ENCODE results near the gene HOXC9. TPM values are rescaled to one million over a fixed set of nuclear protein-coding genes. Genes with fewer than 3 reads are reported as not detected.

The HOXC9 gene
- total and polyA plus RNA-seq, 8 donors: 0.08 TPM; not detected in 7

DNA sequence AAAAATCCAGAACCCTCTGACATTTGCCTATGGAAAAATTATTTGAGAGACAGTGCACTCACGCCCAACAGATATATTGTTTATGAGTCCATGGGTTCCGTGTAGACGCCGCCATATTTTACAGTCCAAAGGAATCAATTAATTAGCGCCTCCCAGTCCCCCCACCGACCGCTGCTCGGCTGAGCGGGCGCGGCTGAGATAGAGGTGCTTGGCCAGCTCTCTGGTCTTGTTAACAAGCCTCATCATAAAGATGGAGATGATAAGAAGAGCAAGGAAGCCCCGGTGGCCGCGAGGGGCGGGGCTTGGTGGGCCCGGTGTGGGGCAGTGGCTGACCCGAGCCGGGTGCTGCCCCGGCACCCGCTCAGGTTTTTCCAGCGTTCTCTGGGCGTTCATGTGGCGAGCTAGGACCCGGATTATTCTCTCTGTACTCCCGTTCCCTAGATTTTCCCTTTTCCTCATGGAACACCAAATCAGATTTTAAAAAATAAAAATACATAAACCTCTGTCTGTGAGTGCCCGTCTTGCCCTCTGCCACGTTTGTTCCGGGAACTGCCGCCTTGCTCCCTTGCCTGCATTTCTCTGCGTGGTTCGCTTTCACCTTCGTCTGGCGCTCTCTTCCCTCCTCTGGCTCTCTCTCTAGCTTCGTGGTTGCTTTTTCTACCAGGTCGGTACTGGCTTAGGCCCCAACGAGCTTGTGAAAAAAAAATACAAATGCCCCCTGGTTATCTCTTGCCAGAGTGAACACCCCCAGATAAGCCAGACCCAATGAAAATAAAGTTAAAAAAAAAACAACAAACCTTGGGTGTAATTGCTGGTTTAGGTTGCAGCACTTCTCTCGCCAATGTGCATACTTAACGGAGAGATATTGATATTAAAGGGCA, 36.3 kb upstream of the HOXC9 start:
- peaks cover 8 to 46% (median 33%) of the 10 kb centered on the region in 4 donors for H3K4me1 ChIP-seq
- peaks cover 80 to 100% (median 100%) of the 10 kb centered on the region in 3 donors for H3K27me3 ChIP-seq
- TF ChIP-seq, protein P1, sequence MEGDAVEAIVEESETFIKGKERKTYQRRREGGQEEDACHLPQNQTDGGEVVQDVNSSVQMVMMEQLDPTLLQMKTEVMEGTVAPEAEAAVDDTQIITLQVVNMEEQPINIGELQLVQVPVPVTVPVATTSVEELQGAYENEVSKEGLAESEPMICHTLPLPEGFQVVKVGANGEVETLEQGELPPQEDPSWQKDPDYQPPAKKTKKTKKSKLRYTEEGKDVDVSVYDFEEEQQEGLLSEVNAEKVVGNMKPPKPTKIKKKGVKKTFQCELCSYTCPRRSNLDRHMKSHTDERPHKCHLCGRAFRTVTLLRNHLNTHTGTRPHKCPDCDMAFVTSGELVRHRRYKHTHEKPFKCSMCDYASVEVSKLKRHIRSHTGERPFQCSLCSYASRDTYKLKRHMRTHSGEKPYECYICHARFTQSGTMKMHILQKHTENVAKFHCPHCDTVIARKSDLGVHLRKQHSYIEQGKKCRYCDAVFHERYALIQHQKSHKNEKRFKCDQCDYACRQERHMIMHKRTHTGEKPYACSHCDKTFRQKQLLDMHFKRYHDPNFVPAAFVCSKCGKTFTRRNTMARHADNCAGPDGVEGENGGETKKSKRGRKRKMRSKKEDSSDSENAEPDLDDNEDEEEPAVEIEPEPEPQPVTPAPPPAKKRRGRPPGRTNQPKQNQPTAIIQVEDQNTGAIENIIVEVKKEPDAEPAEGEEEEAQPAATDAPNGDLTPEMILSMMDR (IDR thresholded peaks at IDR 0.05): no peak
- no peak for TF ChIP-seq POLR2A (IDR thresholded peaks at IDR 0.05)
- TF ChIP-seq EP300 (IDR thresholded peaks at IDR 0.05): no peak
- TF ChIP-seq POLR2AphosphoS5 (IDR thresholded peaks at IDR 0.05): no peak
- H3K27ac ChIP-seq: no peak overlapping the region
- intact Hi-C loops (cut with DNase I; ENCODE audit: low total_unique reads): no loop called here
- no peak overlapping the region for H3K4me3 ChIP-seq
- H3K36me3 ChIP-seq: no peaks in the 10 kb centered on the region
- DNase-seq: no peak
- H3K9me3 ChIP-seq: peaks cover 0 to 4% (median 0%) of the 10 kb centered on the region in 4 donors
- 10 to 12% (median 10%) methylated on average over 38 of the region's 38 CpGs for WGBS, 5 donors

DNA sequence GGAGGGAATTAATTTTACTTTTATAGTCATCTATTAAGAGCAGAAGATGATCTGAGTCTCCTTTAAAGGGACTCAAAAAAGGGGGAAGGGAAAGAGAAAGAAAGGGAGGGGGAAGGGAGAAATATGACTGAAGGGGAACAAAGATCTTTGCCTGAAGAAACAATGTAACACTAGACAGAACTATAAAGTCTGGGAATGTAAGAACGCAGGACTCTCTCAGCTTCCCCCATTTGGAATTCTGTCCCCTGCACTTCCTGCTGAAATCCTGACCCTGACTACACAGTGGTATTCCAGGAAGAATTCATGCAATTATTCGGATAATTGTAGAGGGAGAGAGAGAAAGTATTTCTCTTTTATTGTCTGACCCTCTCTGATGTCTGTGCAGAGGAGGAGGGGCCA, 35.6 kb upstream of the HOXC9 start:
- WGBS, 5 donors: 3 to 16% (median 4%) methylated on average over 2 of the region's 2 CpGs
- H3K36me3 ChIP-seq: no peaks in the 10 kb centered on the region
- peaks cover 0 to 4% (median 0%) of the 10 kb centered on the region in 4 donors for H3K9me3 ChIP-seq
- intact Hi-C loops (cut with DNase I; ENCODE audit: low total_unique reads): no loop called here
- TF ChIP-seq POLR2A (IDR thresholded peaks at IDR 0.05) (no peak), POLR2AphosphoS5 (IDR thresholded peaks at IDR 0.05) (no peak), EP300 (IDR thresholded peaks at IDR 0.05) (no peak)
- TF ChIP-seq, protein P1 (IDR thresholded peaks at IDR 0.05): no peak
- H3K27ac ChIP-seq: no peak overlapping the region
- no peak for DNase-seq
- H3K4me3 ChIP-seq: no peak overlapping the region
- H3K4me1 ChIP-seq: peaks cover 8 to 46% (median 33%) of the 10 kb centered on the region in 4 donors
- H3K27me3 ChIP-seq: peaks cover 80 to 100% (median 100%) of the 10 kb centered on the region in 3 donors

DNA sequence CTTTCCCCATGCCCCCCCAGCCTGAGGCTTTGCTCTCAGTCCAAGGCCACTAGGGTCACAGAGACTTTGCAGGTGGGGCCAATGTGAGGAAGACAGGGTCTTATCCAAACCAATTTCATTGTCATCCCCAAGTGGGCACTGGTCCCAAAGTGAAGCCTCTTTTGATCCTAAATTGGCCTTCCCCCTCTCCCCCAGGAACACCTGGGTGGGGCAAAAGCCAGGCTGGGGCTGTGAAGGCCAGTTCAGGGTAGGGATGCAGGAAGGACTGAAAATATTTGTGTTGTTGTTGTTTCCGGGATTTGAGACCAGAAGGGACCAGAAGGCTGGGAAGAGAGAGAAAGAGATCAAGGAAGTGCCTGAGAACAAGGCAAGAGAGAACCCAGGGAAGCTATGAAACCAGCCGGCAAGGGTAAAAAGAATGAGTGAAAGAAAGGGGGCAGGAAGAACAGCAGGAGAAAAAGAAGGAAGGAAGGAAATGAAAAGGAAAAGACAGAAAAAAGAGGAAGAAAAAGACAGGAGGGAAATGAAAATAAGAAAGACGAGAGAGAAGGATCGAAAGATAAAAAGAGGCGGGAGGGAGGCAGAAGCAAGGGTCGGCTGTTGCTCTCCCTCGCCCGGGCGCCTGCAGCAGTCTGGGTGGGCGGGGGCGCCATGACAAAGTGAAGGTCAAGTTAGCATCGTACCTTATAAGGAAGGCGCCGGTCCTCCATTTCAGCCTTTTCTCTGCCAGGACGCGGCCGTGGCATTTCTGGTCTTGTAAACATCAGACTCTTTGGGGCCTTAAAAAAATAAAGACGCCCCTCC, 34.5 kb upstream of the HOXC9 start:
- 4 to 5% (median 5%) methylated on average over 18 of the region's 18 CpGs for WGBS, 5 donors
- H3K4me1 ChIP-seq: peaks cover 8 to 46% (median 32%) of the 10 kb centered on the region in 4 donors
- peaks cover 82 to 100% (median 100%) of the 10 kb centered on the region in 3 donors for H3K27me3 ChIP-seq
- intact Hi-C loops (cut with DNase I; ENCODE audit: low total_unique reads): no loop called here
- no peak for TF ChIP-seq POLR2A (IDR thresholded peaks at IDR 0.05)
- TF ChIP-seq, protein P1 (IDR thresholded peaks at IDR 0.05): no peak
- no peak for TF ChIP-seq EP300 (IDR thresholded peaks at IDR 0.05)
- TF ChIP-seq POLR2AphosphoS5 (IDR thresholded peaks at IDR 0.05): no peak
- H3K4me3 ChIP-seq: no peak overlapping the region
- DNase-seq: no peak
- no peak overlapping the region for H3K27ac ChIP-seq
- H3K36me3 ChIP-seq: no peaks in the 10 kb centered on the region
- peaks cover 0 to 4% (median 0%) of the 10 kb centered on the region in 4 donors for H3K9me3 ChIP-seq

DNA sequence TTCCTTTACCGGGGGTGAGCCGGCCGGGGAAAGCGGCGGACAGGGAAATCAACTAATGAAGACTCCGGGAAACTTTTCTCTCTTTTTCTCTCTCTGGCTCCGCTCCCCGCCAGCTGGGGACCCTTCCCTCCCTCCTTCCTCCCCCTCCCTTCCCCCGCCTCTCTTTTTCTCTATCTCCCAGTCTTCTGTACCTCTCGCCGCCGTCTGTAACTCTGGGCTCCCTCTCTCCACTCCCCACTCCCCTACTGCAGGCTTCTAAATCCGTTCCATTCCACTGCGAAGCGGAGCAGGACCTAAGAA, 33.9 kb upstream of the HOXC9 start:
- no peaks in the 10 kb centered on the region for H3K36me3 ChIP-seq
- peaks cover 0 to 4% (median 0%) of the 10 kb centered on the region in 4 donors for H3K9me3 ChIP-seq
- peaks cover 8 to 41% (median 27%) of the 10 kb centered on the region in 4 donors for H3K4me1 ChIP-seq
- no peak overlapping the region for H3K4me3 ChIP-seq
- no peak for DNase-seq
- intact Hi-C loops (cut with DNase I; ENCODE audit: low total_unique reads): no loop called here
- 5 to 10% (median 8%) methylated on average over 15 of the region's 15 CpGs for WGBS, 5 donors
- H3K27ac ChIP-seq: no peak overlapping the region
- TF ChIP-seq, protein P1 (IDR thresholded peaks at IDR 0.05): no peak
- TF ChIP-seq POLR2AphosphoS5 (IDR thresholded peaks at IDR 0.05): no peak
- TF ChIP-seq POLR2A (IDR thresholded peaks at IDR 0.05): no peak
- TF ChIP-seq EP300 (IDR thresholded peaks at IDR 0.05): no peak
- H3K27me3 ChIP-seq: peaks cover 79 to 100% (median 100%) of the 10 kb centered on the region in 3 donors

Measured in stomach (tissue), 9 donors.